Thoracic aorta (tissue), 2 donors: ENCODE measurements around the gene HEPN1. TPM values are rescaled to one million over a fixed set of nuclear protein-coding genes. Genes with fewer than 3 reads are reported as not detected.
A peak's percentile ranks its signal among the peaks of the same experiment; 100 is the strongest.

Experiments used
- ATAC-seq: fragments of 150-250 bp; one replicate; pipeline ENCODE4 v1.8.0; 2017; ENCODE audit warnings: low read depth; ENCODE audit not compliant: insufficient number of reproducible peaks, low FRiP score
- DNase-seq: peaks from one replicate; pipeline ENCODE4 v3.0.0-alpha.2; 2020; ENCODE audit warnings: low spot score
- H3K27ac ChIP-seq, 2 donors: fragments of 200-600 bp; sonication (generic); 1 replicate in 1 of 2; 2 replicates in 1 of 2; pipeline ENCODE4 v1.5.1; 2016; ENCODE audit warnings: mild to moderate bottlenecking in 2 of 2, moderate library complexity in 2 of 2
- H3K27me3 ChIP-seq: fragments of 200-600 bp; sonication (generic); replicated peaks from 2 replicates; pipeline ENCODE4 v1.6.0; 2016; ENCODE audit warnings: mild to moderate bottlenecking; ENCODE audit not compliant: insufficient read depth
- H3K36me3 ChIP-seq: fragments of 200-600 bp; sonication (generic); one replicate; pipeline ENCODE4 v1.5.1; 2016
- H3K4me1 ChIP-seq, 2 donors: fragments of 200-600 bp; sonication (generic); 1 replicate in 1 of 2; 2 replicates in 1 of 2; pipeline versions ENCODE4 v1.5.1 to v1.6.0; 2016; ENCODE audit warnings: low read depth in 2 of 2, mild to moderate bottlenecking in 1 of 2; ENCODE audit not compliant: control insufficient read depth in 1 of 2
- H3K4me3 ChIP-seq: fragments of 200-600 bp; sonication (generic); 2 replicates; pipeline ENCODE4 v1.5.1; 2016; ENCODE audit warnings: mild to moderate bottlenecking
- H3K9me3 ChIP-seq: fragments of 200-600 bp; sonication (generic); 2 replicates; pipeline ENCODE4 v1.5.1; 2016
- CTCF ChIP-seq: fragments of 200-600 bp; sonication (generic); IDR thresholded peaks from one replicate; pipeline ENCODE4 v1.5.1; 2019; ENCODE audit warnings: antibody characterized with exemption
- total RNA-seq, 2 donors: library from RNA; depleted of rRNA; stranded (reverse); fragments of >200 nt; gene quantifications; one replicate each; pipeline versions ENCODE4 v1.1.0 to v1.2.3, GENCODE V29; 2016

HEPN1 gene
- total RNA-seq, 2 donors from 2014 or later = 0.41 TPM; not detected in 1

DNA sequence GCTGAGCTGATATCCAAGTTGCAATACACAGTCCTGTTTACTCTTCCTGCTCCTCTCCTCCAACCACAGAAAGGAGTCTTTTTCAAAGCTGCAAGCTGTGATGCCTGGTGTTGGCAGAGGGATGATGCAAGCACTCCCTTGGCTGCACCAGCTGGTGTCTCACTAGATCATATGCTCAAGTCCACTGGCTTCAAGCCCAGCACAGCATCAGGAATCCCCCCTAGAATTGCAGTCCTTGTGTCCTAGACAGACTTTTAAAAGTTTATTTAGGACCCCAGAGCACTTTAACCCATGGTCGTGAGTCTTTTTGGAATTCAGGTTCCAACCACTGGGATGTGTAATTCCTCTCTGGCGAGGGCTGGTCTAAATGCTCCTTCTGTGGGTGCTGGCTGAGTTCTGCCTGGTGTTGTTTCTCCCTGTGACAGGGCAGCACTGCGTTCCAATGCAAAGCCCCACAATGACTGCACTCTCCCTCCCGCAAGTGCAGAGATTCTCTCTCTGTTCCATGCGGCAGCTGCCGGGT is 1.9 kb upstream of the HEPN1 start:
- H3K9me3 ChIP-seq = no peaks in the 10 kb centered on the region
- H3K4me3 ChIP-seq = no peak overlapping the region
- no peaks in the 10 kb centered on the region for H3K27me3 ChIP-seq
- no peaks in the 10 kb centered on the region for H3K36me3 ChIP-seq
- no peak overlapping the region for H3K27ac ChIP-seq
- no peaks in the 10 kb centered on the region for H3K4me1 ChIP-seq
- ATAC-seq (no peak), DNase-seq (no peak)
- TF ChIP-seq CTCF = no peak

DNA sequence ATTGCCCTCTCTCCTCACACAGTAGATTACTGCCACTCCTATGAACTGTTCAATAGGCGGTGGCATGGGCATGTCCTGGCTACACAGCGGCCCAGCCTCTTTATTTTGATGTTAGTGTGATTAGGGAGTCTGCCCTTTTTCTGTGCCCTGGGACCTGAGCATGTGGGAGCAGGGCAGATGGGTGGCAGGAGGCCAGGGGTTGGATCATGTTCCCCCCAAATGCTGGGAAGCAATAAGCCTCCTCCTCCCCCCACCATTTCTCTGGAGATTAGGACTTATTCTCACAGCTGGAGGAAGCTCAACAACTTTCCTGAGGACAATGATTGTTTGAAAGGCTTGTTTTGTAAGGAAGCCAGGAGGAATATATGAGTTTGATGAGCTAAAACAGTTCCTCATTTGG is 848 bp downstream of the HEPN1 start:
- DNase-seq (no peak), ATAC-seq (no peak)
- Histone ChIP-seq H3K4me1 (no peaks in the 10 kb centered on the region), H3K4me3 (no peak overlapping the region), H3K9me3 (no peaks in the 10 kb centered on the region), H3K27ac (no peak overlapping the region), H3K36me3 (no peaks in the 10 kb centered on the region), H3K27me3 (no peaks in the 10 kb centered on the region)
- TF ChIP-seq CTCF = no peak

DNA sequence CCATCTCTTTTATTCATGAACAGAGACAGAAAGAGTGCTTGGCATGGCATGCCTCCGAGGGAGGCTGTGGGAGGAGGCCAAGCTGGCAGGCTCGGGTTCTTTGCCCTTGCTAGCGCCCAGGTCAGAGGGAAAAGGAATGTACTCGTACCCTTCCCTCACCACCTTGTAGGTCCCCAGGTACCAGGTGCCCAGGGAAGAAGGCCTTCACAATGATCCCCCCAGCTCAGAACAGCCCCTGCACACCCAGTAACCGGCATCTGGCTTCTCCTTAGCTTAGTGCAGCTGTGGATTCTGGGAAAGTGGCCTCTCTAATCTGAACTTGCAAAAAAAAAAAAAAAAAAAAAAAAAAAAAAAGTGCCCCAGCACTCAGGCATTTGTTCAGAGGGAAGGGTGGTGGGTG is 1.3 kb downstream of the HEPN1 start:
- Histone ChIP-seq H3K36me3 (no peaks in the 10 kb centered on the region), H3K27me3 (no peaks in the 10 kb centered on the region), H3K4me3 (peak overlapping the region; percentile 75), H3K4me1 (no peaks in the 10 kb centered on the region), H3K27ac (no peak overlapping the region), H3K9me3 (no peaks in the 10 kb centered on the region)
- ATAC-seq (peak; percentile 24), DNase-seq (no peak)
- no peak for TF ChIP-seq CTCF

GRCh38 chr11:124920870-124921609 is 2.0 kb downstream of the HEPN1 start:
- peak; percentile 32 for ATAC-seq
- TF ChIP-seq CTCF = no peak
- H3K36me3 ChIP-seq = no peaks in the 10 kb centered on the region
- no peaks in the 10 kb centered on the region for H3K27me3 ChIP-seq
- DNase-seq = no peak
- H3K4me3 ChIP-seq = peak overlapping the region; percentile 75
- no peak overlapping the region for H3K27ac ChIP-seq
- no peaks in the 10 kb centered on the region for H3K4me1 ChIP-seq
- no peaks in the 10 kb centered on the region for H3K9me3 ChIP-seq

GRCh38 chr11:124922831-124923230 is 3.8 kb downstream of the HEPN1 start:
- no peak for TF ChIP-seq CTCF
- Histone ChIP-seq H3K27ac (no peak overlapping the region), H3K4me1 (no peaks in the 10 kb centered on the region), H3K4me3 (no peak overlapping the region), H3K36me3 (no peaks in the 10 kb centered on the region), H3K27me3 (no peaks in the 10 kb centered on the region), H3K9me3 (no peaks in the 10 kb centered on the region)
- no peak for DNase-seq
- no peak for ATAC-seq
